GM19395 (cell line): ENCODE measurements around the gene PGM2.
"Not testable (repeated sequence)": the region's sequence is repeated elsewhere in the genome, so short reads cannot be mapped to it uniquely, and the experiment has no call there.

Experiments
- ATAC-seq: cut with Tn5 transposase; IDR thresholded peaks from one replicate; pipeline ENCODE4 v1.9.1; 2021; ENCODE audit warnings: mild to moderate bottlenecking, moderate library complexity; ENCODE audit not compliant: unreplicated experiment

PGM2 gene

DNA sequence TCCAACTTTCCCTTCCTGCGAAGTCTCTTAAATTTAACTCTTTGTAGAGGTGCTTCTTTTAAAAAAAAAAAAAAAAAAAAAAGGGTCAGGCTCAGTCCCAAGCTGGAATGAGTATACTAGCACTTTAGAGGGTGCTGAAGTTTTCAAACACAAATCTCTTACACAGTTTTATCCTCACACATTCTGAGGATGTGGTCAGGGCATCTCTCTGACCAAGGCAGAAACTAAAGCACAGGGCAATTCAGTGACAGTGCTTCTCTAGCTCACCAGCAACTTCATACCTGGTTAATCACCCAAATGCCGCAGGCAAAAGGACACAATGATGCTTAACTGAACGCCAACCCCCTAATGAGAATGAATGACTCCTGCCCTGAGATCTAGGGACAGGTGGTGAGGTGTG, 9.8 kb upstream of the PGM2 start:
- no peak for ATAC-seq

DNA sequence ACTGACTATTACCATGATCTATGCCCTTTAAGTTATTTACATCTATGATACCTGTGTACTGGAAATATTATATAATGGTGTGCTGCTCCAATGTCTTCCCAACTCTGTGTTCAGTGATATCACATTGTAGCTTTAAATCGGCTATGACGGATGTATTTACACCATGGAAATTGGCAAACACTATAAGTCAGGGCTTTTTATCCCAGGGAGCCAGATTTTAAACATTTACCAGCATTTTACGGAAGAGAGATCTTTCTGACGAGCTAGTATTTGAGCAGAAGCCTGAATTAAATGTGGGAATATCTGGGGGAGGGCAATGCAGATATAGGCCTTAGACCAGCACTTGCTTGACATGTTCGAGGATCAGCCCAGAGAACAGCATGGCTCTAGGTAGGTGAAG, 7.7 kb upstream of the PGM2 start:
- ATAC-seq, result no peak

DNA sequence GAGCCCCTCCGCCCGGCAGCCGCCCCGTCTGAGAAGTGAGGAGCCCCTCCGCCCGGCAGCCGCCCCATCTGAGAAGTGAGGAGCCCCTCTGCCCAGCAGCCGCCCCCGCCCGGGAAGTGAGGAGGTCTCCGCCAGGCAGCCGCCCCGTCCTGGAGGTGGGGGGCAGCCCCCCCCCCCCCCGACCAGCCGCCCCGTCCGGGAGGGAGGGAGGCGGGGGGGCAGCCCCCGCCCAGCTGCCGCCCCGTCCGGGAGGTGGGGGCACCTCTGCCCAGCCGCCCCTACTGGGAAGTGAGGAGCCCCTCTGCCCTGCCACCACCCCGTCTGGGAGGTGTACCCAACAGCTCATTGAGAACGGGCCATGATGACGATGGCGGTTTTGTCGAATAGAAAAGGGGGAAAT, 6.0 kb upstream of the PGM2 start:
- ATAC-seq, result not testable (repeated sequence)

DNA sequence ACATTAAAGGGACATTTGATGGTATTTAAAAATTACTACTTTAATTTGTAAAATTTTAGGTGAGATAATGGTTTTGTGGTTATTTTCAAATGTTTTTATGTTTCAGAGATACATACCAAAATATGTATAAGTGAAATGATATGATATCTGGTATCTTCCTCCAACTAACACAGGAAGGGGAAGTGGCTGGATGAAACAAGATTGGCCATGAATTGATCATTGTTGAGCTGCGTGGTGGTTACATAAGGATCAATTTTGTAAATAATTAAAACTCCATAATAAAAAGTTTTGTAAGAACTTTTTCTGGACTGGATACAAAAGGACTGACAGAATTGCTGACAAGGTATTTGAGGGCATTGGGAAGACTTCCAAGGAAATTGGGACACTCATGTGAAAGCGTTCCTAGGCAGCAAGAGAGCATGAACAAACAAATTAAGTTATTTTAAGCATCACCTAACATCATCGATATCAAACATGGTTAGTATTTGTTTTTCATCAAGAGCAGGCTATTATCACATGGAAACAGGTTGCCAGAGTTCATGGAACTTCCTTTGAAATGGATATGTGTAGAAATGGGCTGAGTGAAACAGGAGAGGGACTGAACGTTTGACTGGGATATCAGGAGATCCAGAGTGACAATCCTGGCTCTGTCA, 4.4 kb upstream of the PGM2 start:
- ATAC-seq, result no peak

DNA sequence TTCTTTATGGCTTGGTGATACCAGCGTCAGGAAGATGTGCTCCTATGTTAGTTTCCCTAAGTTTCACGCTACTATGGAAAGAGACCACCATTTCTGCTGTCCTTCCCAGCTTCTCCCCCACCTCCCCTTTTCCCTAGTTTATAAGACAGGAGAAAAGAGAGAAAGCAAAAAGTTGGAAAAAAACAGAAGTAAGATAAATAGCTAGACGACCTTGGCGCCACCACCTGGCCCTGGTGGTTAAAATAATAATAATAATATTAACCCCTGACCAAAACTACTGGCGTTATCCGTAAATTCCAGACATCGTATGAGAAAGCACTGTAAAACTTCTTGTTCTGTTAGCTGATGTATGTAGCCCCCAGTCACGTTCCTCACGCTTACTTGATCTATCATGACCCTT, 985 bp upstream of the PGM2 start:
- not testable (repeated sequence) for ATAC-seq

DNA sequence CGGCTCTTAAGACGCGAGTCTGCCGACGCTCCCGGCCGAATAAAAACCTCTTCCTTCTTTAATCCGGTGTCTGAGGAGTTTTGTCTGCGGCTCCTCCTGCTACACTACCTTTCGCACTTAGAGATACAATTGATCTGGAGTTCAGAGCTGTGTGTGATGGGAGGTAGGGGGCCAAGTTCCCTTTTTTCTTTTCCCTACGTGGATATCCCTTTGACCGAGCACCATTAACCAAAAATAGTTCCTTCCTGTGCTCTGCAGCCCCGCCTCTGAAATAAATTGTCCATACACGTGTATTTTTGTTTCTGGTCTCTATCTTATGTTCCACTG, 555 bp upstream of the PGM2 start:
- ATAC-seq, result peak; percentile 25

GRCh38 chr4:37827030-37827685, 672 bp downstream of the PGM2 start:
- ATAC-seq, result peak; percentile 63

GRCh38 chr4:37827802-37828321, 1.4 kb downstream of the PGM2 start:
- no peak for ATAC-seq

GRCh38 chr4:37828843-37829242, 2.4 kb downstream of the PGM2 start:
- no peak for ATAC-seq

GRCh38 chr4:37830640-37831039, 4.2 kb downstream of the PGM2 start:
- ATAC-seq, result no peak

DNA sequence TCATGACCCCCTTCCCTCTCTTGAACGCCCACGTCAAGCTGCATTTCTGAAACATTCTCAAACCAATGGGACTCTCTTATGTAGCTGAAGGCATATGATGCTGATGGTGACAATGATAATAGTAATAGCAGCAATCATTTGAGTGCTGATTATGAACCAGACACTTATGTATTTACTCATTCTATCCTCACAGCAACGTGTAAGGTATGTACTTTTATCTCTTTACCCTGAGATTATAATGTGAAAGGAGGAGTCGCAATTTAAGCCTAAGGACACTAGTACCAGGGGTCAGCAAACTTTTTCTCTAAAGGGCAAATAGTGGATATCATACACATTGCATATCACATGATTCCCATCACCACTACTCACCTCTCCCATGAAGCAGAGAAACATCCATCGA, 8.5 kb downstream of the PGM2 start:
- no peak for ATAC-seq

GRCh38 chr4:37835806-37836205, 9.3 kb downstream of the PGM2 start:
- ATAC-seq, result no peak

DNA sequence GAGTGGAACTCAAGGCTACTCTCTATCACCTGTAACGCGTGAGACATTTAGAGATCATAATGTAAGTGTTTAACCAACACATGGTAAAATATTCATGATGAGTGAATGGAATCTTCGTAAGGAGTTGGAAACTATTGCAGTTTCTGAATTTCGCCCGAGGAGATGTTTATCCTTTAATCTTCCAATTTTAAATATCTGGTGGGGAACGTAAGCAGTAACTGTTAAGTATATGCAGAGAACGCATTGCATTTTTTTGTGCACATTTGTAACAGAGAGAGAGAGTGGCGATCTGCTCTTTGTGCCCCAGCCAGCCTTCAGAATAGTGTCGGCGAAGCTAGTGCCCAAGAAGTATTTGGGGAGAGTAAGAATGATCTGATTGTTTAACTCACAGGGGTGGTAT, 9.8 kb downstream of the PGM2 start:
- ATAC-seq, result no peak

DNA sequence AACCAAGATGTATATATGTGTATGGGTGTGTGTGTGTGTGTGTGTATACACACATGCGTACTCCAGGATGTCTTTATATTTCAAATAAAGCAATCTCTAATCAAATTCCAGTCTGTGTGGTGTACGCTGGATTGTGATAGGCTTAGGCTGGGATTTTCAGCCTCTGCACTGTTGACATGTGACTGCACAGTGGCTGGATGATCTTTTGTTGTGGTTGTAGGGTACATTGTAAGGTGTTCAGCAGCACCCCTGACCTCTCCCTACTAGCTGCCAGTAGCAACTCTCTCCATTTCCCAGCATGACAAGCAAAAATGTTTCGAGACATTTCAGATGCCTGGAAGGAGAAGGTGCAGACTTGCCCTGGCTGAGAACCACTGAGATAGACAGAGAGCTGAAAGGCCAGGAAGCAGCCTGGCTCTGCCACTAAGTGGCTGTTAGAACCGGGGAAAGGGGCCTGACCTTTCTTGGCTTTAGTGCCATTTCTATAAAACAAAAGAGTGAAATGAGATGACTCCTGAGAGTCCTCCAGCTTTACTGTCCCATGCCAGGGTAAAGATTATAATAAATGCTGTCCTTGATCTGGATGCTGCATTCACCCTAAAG, 10.5 kb downstream of the PGM2 start:
- ATAC-seq, result no peak

DNA sequence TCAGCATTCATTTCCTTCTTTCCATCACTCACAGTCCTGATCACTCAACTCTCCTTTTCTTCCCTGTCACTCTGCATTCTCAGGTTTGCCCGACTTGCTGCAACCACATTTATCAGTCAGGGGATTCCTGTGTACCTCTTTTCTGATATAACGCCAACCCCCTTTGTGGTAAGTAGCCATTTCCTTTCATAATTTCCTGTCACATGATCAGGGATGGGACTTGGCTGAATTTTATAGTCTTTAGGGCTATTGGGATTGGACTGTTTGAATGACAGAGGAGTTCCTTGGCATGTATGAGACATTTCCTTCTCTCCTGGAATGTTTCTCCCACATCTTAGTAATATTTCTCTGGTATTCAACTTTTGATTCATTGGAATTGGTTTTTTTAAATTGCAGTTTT, 11.0 kb downstream of the PGM2 start:
- ATAC-seq, result no peak

- no peak for ATAC-seq
These were observed 12.9 kb downstream of the PGM2 start for GRCh38 chr4:37839426-37839825.

- no peak for ATAC-seq
These were observed 17.7 kb downstream of the PGM2 start for GRCh38 chr4:37844204-37844603.

DNA sequence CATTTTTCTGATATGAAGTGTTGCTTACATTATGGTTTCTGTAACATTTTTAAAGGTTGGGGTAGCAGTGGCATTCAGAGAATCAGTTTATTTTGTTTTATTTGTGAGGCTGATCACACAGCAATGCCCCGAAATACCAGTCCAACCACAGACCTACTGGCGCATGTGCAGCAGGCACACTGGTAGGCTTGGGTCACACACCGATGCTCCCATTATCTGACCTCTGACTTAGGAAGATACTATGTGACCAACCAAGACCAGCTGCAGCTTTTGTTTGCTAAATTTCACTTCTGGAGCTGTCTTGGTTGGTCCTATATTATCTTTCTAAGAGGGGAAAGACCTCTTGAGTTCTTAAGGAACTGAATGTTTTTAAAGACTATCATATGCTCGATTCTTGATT, 18.7 kb downstream of the PGM2 start:
- no peak for ATAC-seq

DNA sequence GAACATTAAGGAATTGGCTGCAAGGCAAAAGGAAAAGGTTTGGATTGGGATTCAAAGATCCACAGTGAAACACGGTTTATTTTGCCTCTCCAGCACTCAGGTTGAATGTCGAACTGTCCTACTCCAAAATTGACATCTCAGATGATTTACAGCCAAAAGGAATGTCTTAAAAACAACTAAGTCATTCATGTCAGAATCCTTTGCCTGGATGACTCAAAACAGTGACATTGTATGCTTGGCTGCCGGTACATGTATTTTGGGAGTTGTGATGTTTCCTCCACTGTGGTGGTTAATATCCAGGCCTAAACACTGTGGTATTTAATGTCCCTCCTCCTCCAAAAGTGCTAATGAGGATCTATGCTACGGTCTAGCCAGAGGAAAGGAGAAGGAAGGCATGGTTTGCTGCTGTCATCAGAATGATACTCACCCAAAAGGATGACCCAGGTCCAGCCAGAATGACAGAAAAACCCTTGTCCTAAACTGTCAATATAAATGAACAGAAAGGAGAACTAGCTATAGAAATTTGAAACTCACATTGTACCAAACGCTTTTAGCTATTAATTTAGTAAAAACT, 20.9 kb downstream of the PGM2 start:
- no peak for ATAC-seq

- ATAC-seq, result no peak
These were observed 25.9 kb downstream of the PGM2 start for GRCh38 chr4:37852376-37852775.

DNA sequence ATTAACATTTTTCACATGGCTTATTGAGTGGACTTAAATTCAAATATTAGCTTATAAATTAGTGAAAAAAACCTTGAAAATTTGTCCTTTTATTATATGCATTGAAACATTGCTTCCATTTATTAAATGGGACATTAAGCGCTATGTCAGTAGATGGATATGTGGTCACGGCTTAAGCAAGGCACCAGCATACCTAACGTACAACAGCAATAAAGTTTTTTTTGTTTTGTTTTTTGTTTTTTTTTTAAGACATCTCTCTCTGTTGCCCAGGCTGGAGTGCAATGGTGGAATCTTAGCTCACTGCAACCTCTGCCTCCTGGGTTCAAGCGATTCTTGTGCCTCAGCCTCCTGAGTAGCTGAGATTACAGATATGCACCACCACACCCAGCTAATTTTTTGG, 31.6 kb downstream of the PGM2 start:
- ATAC-seq, result no peak

DNA sequence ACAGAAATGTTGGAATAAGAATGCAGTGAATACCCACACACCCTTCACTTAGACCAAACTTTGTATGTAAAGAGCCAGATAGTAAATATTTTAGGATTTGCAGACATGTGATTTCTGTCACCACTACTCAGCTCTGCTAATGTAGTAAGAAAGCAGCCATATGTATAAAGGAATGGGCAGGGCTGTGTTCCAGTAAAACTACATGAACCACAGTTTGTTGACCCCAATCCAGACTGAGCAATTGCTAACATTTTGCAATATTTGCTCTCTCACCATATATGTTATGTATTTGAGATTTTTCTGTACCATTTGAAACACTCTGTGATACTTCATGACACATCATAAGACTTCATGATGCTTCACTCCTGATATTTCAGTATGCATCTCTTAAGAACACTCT, 32.4 kb downstream of the PGM2 start:
- no peak for ATAC-seq
